Thoracic aorta (tissue), 2 donors: ENCODE data around the gene SPON1. TPM values are rescaled to one million over a fixed set of nuclear protein-coding genes. Genes with fewer than 3 reads are reported as not detected.

Source experiments
- ATAC-seq: fragments of 150-250 bp; one replicate; pipeline ENCODE4 v1.8.0; 2017; ENCODE audit warnings: low read depth; ENCODE audit not compliant: insufficient number of reproducible peaks, low FRiP score
- DNase-seq: peaks from one replicate; pipeline ENCODE4 v3.0.0-alpha.2; 2020; ENCODE audit warnings: low spot score
- H3K27ac ChIP-seq, 2 donors: fragments of 200-600 bp; sonication (generic); 1 replicate in 1 of 2; 2 replicates in 1 of 2; pipeline ENCODE4 v1.5.1; 2016; ENCODE audit warnings: mild to moderate bottlenecking in 2 of 2, moderate library complexity in 2 of 2
- H3K27me3 ChIP-seq: fragments of 200-600 bp; sonication (generic); replicated peaks from 2 replicates; pipeline ENCODE4 v1.6.0; 2016; ENCODE audit warnings: mild to moderate bottlenecking; ENCODE audit not compliant: insufficient read depth
- H3K36me3 ChIP-seq: fragments of 200-600 bp; sonication (generic); one replicate; pipeline ENCODE4 v1.5.1; 2016
- H3K4me1 ChIP-seq, 2 donors: fragments of 200-600 bp; sonication (generic); 1 replicate in 1 of 2; 2 replicates in 1 of 2; pipeline versions ENCODE4 v1.5.1 to v1.6.0; 2016; ENCODE audit warnings: low read depth in 2 of 2, mild to moderate bottlenecking in 1 of 2; ENCODE audit not compliant: control insufficient read depth in 1 of 2
- H3K4me3 ChIP-seq: fragments of 200-600 bp; sonication (generic); 2 replicates; pipeline ENCODE4 v1.5.1; 2016; ENCODE audit warnings: mild to moderate bottlenecking
- H3K9me3 ChIP-seq: fragments of 200-600 bp; sonication (generic); 2 replicates; pipeline ENCODE4 v1.5.1; 2016
- CTCF ChIP-seq: fragments of 200-600 bp; sonication (generic); IDR thresholded peaks from one replicate; pipeline ENCODE4 v1.5.1; 2019; ENCODE audit warnings: antibody characterized with exemption
- total RNA-seq, 2 donors: library from RNA; depleted of rRNA; stranded (reverse); fragments of >200 nt; gene quantifications; one replicate each; pipeline versions ENCODE4 v1.1.0 to v1.2.3, GENCODE V29; 2016

SPON1 gene
- total RNA-seq, 2 donors from 2014 or later, result 20.6 to 48.5 TPM

- no peak for TF ChIP-seq CTCF
- no peak for DNase-seq
- Histone ChIP-seq H3K9me3 (no peaks in the 10 kb centered on the region), H3K4me3 (peak overlapping the region; percentile 74), H3K4me1 (peaks cover 0 to 35% of the 10 kb centered on the region in 2 donors), H3K27me3 (no peaks in the 10 kb centered on the region), H3K36me3 (no peaks in the 10 kb centered on the region), H3K27ac (peak overlapping the region; percentile 2 to 39)
- ATAC-seq, result no peak
These were observed 343 bp upstream of the SPON1 start for GRCh38 chr11:13962198-13962561.

DNA sequence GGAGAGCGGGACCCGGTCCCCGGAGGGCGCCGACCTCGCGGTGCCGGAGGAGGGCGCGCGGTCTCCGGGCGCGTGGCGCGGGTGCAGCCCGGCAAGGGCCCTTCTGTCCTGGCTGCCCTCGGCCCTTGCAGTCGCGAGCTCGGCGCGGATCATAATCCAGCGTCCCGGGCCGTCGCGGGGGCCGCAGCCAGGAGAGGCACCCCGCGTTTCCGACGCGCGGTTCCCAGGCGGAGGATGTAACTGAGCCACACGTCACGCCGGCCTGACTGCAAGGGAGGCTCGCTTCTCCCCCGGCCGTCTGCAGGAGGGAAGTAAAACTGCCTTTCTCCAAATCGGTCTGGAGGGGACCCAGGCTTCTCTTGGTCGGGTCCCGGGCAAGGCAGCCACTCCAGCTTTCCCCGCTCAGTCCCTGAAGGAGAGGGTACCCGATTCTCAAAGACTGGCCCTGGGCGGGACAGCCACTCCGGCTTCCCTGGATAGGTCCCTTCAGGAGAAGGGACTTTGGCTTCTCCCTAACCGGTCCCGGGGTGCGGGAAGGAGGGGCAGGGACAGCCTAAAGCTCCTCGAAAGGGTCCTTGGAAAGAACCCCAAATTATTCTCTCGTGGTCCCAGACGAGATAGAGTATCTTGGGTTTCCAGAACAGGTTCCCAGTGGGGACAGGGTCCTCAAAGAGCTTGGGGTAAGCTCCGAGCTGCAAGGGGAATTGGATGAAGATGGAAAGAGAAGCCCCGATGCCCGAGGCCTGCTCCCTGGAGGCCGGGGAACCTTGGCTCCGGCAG lies 836 bp downstream of the SPON1 start:
- Histone ChIP-seq H3K4me3 (peak overlapping the region; percentile 74), H3K9me3 (no peaks in the 10 kb centered on the region), H3K27me3 (no peaks in the 10 kb centered on the region), H3K4me1 (peaks cover 0 to 35% of the 10 kb centered on the region in 2 donors), H3K27ac (peak overlapping the region; percentile 2 to 39), H3K36me3 (no peaks in the 10 kb centered on the region)
- DNase-seq (no peak), ATAC-seq (no peak)
- TF ChIP-seq CTCF, result no peak

GRCh38 chr11:13963949-13964770 lies 1.6 kb downstream of the SPON1 start:
- Histone ChIP-seq H3K4me3 (peak overlapping the region; percentile 74), H3K27ac (peak overlapping the region; percentile 2 to 39), H3K4me1 (peaks cover 0 to 35% of the 10 kb centered on the region in 2 donors), H3K36me3 (no peaks in the 10 kb centered on the region), H3K27me3 (no peaks in the 10 kb centered on the region), H3K9me3 (no peaks in the 10 kb centered on the region)
- DNase-seq (no peak), ATAC-seq (no peak)
- no peak for TF ChIP-seq CTCF

DNA sequence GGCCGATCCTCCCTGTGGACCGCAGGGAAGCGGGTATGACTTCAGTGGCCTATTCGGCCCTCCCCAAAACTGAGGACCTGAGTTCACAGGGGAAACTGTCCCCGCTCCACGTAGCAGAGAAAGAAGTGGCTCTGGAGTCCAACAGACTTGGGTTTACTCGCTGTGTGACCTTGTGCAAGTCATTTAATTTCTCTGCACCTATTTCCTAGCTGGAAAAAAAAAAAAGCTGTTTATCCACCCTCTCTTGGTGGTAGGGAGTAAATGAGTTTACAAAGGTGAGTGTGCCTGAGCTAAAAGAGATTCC lies 2.2 kb downstream of the SPON1 start:
- TF ChIP-seq CTCF, result no peak
- H3K4me1 ChIP-seq, result peaks cover 0 to 35% of the 10 kb centered on the region in 2 donors
- no peak for DNase-seq

GRCh38 chr11:13965337-13965736 lies 2.8 kb downstream of the SPON1 start:
- no peaks in the 10 kb centered on the region for H3K9me3 ChIP-seq
- H3K4me1 ChIP-seq, result peaks cover 0 to 36% of the 10 kb centered on the region in 2 donors
- no peaks in the 10 kb centered on the region for H3K36me3 ChIP-seq
- no peaks in the 10 kb centered on the region for H3K27me3 ChIP-seq
- DNase-seq, result no peak
- TF ChIP-seq CTCF, result no peak
- ATAC-seq, result no peak
- no peak overlapping the region for H3K4me3 ChIP-seq
- H3K27ac ChIP-seq, result peak overlapping the region in 1 of 2 donors; percentile 10

More for the DNA sequence above, 2.2 kb downstream of the SPON1 start:
- H3K9me3 ChIP-seq, result no peaks in the 10 kb centered on the region
- H3K4me3 ChIP-seq, result peak overlapping the region; percentile 74
- no peak for ATAC-seq
- no peak overlapping the region for H3K27ac ChIP-seq
- H3K36me3 ChIP-seq, result no peaks in the 10 kb centered on the region
- no peaks in the 10 kb centered on the region for H3K27me3 ChIP-seq
